H1 (cell line): ENCODE results near the gene DET1. TPM values are rescaled to one million over a fixed set of nuclear protein-coding genes. Genes with fewer than 3 reads are reported as not detected.

Experiments used
- POU5F1 ChIP-seq: IDR thresholded peaks from 2 replicates; pipeline ENCODE4 v1.6.1; 2011; ENCODE audit warnings: low read depth, mild to moderate bottlenecking, low read length, moderate library complexity
- SUZ12 ChIP-seq: fragments of 200-600 bp; sonication (generic); IDR thresholded peaks from 2 replicates; pipeline ENCODE4 v1.6.1; 2012; ENCODE audit warnings: mild to moderate bottlenecking, inconsistent platforms, low read length, moderate library complexity, mixed read lengths
- polyA plus RNA-seq, 7 experiments: library from polyadenylated mRNA; depleted of rRNA in 3 of 7; stranded (reverse) in 5 of 7; unstranded in 2 of 7; fragments of >200 nt in 5 of 7; fragments of 200-250 nt in 2 of 7; gene quantifications; 1 replicate in 5 of 7; 2 replicates in 1 of 7; 4 replicates in 1 of 7; pipeline versions ENCODE4 v1.2.1 to v1.2.3, GENCODE V29; 2011 to 2013; ENCODE audit warnings: missing spikeins in 2 of 7, mixed read lengths in 2 of 7
- total RNA-seq: library from RNA; stranded (reverse); fragmentation: NEBNext Ultra II Directional; extraction: Animal tissue kit (Norgen Biotek cat#: 25700); gene quantifications from 2 replicates; pipeline ENCODE4 v1.2.1, GENCODE V29; 2021

The DET1 gene
- total and polyA plus RNA-seq, 2 of the 8 experiments (the other 6 are each of a cell fraction or from before 2014, with no cell fraction given) = 5.4 to 8.5 TPM

DNA sequence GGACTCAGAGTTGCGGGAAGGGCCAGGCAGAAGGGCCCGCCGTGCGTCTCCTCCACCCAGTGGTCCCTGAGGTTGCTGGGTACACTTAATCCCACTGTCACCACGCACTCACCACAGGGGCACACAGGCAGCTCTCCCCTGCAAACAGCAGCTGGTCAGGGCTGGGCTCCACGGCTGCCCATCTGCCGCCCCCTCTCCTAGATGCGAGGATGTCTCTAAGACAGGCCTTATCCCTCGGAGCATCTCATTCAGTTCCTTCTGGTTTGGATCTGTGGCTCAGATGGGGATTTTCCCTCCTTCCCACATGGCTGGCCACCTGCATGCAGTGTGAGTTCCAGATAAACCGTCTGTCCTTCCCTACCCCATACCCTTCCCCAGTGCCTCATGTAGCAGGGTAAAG lies 52.6 kb downstream of the DET1 start (continued):
- no peak for TF ChIP-seq SUZ12
- no peak for TF ChIP-seq POU5F1
